Activated naive CD4-positive, alpha-beta T cell treated with anti-CD3 and anti-CD28 coated beads for 36 hours (primary cell): Measurements from ENCODE around the gene CREG1. TPM values are rescaled to one million over a fixed set of nuclear protein-coding genes. Genes with fewer than 3 reads are reported as not detected.
"Not testable (repeated sequence)": the region's sequence is repeated elsewhere in the genome, so short reads cannot be mapped to it uniquely, and the experiment has no call there.

Experiments
- CTCF ChIA-PET: fragments of 350-600 bp; sonication (Branson Sonifier 250); formaldehyde crosslinking; loops from one replicate; lab custom pipeline; 2021; ENCODE audit warnings: antibody characterized with exemption; lab: Charles Lee
- DNase-seq: peaks from one replicate; pipeline ENCODE4 v3.0.0-alpha.2; 2020
- H3K27ac Mint-ChIP-seq: one replicate; pipeline ENCODE4 v1.8.0; 2021; ENCODE audit warnings: mild to moderate bottlenecking, mixed read lengths
- H3K27me3 Mint-ChIP-seq: one replicate; pipeline ENCODE4 v1.8.0; 2021; ENCODE audit warnings: low read depth, mixed read lengths
- H3K36me3 Mint-ChIP-seq: one replicate; pipeline ENCODE4 v1.8.0; 2021; ENCODE audit warnings: low read depth, mixed read lengths
- H3K4me1 Mint-ChIP-seq: one replicate; pipeline ENCODE4 v1.8.0; 2021; ENCODE audit warnings: low read depth, mixed read lengths
- H3K4me3 Mint-ChIP-seq: one replicate; pipeline ENCODE4 v1.8.0; 2021; ENCODE audit warnings: mild to moderate bottlenecking, moderate library complexity, mixed read lengths
- H3K9me3 Mint-ChIP-seq: one replicate; pipeline ENCODE4 v1.8.0; 2021; ENCODE audit warnings: mixed read lengths
- intact Hi-C: fragments of 100-400 bp; cut with micrococcal nuclease; formaldehyde crosslinking; loops from one replicate; pipeline ENCODE4 v1.15.1; 2023
- total RNA-seq, 2 experiments: library from RNA; stranded (reverse); gene quantifications; one replicate each; pipeline ENCODE4 v1.2.3, GENCODE V29; 2021

Gene CREG1
- total RNA-seq, 2 experiments from 2014 or later, result 9.6 to 10.7 TPM

DNA sequence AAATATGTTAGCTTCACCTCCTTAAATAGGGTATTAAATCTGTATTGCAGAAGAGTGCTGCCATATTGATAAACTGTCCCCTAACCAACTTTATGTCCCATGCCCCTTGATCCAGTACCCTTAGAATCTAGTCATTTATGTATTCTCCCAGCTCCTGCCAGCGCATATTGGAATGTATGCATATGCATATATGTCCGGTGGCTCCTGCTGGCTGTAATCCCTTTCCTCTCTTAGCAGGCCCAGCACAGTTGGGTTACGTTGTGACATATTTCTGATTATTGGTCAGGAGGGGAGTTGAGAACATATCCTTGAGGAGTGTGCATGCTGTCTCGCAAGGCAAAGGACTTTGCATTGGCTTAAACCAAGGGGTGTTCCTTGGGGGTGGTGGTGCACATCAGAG is 29.2 kb upstream of the CREG1 start:
- intact Hi-C loops, result no loop called here
- no peak overlapping the region for H3K27ac Mint-ChIP-seq
- no peak for DNase-seq
- no peaks in the 10 kb centered on the region for H3K27me3 Mint-ChIP-seq
- H3K4me1 Mint-ChIP-seq, result no peaks in the 10 kb centered on the region
- CTCF ChIA-PET, result interaction anchor here (1.1 kb wide), 1 partner anchor 92 kb away, joined by 3 read pairs; no protein-coding TSS in a partner anchor
- no peaks in the 10 kb centered on the region for H3K9me3 Mint-ChIP-seq
- H3K36me3 Mint-ChIP-seq, result no peaks in the 10 kb centered on the region
- H3K4me3 Mint-ChIP-seq, result no peak overlapping the region

DNA sequence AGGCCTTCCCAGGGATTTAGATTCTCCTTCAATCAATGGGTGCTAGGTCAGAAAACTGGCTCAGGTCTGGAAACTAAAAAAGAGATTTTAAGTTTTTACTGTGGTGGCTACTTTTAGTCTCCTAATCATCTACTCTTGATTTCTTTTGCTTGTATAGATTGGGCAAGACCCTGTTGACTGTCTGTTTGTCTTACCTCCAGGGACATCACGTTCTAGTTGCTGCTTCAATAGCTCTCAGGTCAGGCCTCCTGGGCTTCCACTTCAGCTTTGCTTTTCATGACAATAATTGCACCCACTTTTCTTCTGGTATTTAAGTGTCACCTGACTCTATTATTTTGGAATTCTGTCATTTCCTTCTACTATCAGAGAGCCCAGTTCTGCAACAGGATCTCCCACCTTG is 28.5 kb upstream of the CREG1 start:
- no peak for DNase-seq
- CTCF ChIA-PET, result interaction anchor here (1.1 kb wide), 1 partner anchor 93 kb away, joined by 3 read pairs; no protein-coding TSS in a partner anchor
- intact Hi-C loops, result no loop called here

DNA sequence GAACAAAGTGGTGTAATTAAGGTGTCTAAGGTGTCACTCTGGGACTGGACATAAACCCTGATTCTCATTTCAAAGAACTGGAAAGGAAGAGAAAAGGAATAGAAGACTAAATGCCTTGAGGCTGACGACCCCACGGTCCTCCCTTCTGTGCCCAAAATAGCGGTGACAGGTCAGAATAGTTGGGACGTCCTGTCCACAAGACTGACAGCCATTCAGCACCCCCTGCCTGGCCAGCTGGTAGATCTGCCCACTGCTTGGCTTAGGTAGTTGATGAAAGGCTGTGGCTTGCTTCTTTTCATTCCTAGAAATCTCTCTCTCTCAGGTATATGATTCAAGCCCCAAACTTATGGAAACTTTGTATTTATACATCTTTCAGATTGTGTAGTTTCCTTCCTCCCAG is 26.4 kb upstream of the CREG1 start:
- no peaks in the 10 kb centered on the region for H3K36me3 Mint-ChIP-seq
- peaks cover 2% of the 10 kb centered on the region for H3K27me3 Mint-ChIP-seq
- no peak overlapping the region for H3K4me3 Mint-ChIP-seq
- H3K9me3 Mint-ChIP-seq, result no peaks in the 10 kb centered on the region
- CTCF ChIA-PET, result interaction anchor here (0.7 to 1.8 kb wide), 2 partner anchors 25 to 188 kb away, joined by 4 to 7 read pairs; no protein-coding TSS in a partner anchor
- intact Hi-C loops, result no loop called here
- no peaks in the 10 kb centered on the region for H3K4me1 Mint-ChIP-seq
- DNase-seq, result no peak
- H3K27ac Mint-ChIP-seq, result no peak overlapping the region

More for the DNA sequence above, 28.5 kb upstream of the CREG1 start:
- no peaks in the 10 kb centered on the region for H3K4me1 Mint-ChIP-seq
- no peak overlapping the region for H3K27ac Mint-ChIP-seq
- no peaks in the 10 kb centered on the region for H3K27me3 Mint-ChIP-seq
- no peak overlapping the region for H3K4me3 Mint-ChIP-seq
- H3K36me3 Mint-ChIP-seq, result no peaks in the 10 kb centered on the region
- no peaks in the 10 kb centered on the region for H3K9me3 Mint-ChIP-seq

DNA sequence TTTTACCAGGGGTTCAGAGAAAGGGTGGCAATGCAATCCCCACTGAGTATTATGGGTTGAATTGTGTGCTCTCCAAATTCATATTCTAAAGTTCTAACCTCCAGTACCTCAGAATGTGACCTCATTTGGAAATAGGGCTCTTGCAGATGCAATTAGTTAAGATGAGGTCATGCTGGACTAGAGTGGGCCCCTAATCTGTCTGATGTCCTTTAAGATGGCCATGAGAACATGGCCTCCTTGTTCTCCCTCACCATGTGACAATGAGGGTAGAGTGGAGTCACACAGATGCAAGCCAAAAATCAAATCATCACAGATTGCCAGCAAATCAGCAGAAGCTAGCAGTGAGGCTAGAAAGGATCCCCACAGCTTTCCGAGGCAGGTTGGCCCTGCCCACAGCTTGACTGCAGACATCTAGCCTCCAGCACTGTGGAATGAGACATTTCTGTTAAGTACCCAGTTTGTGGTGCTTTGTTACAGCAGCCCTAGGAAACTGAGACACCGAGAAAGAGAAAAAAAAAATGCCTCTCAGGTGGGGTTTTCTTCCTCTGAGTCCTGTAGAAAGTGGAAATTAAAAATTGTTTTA is 25.5 kb upstream of the CREG1 start:
- Mint-ChIP-seq H3K27me3 (peaks cover 2% of the 10 kb centered on the region), H3K4me1 (no peaks in the 10 kb centered on the region), H3K9me3 (no peaks in the 10 kb centered on the region), H3K27ac (no peak overlapping the region), H3K4me3 (no peak overlapping the region), H3K36me3 (no peaks in the 10 kb centered on the region)
- CTCF ChIA-PET, result interaction anchor here (0.7 to 1.8 kb wide), 2 partner anchors 24 to 187 kb away, joined by 4 to 7 read pairs; no protein-coding TSS in a partner anchor
- intact Hi-C loops, result no loop called here
- no peak for DNase-seq

DNA sequence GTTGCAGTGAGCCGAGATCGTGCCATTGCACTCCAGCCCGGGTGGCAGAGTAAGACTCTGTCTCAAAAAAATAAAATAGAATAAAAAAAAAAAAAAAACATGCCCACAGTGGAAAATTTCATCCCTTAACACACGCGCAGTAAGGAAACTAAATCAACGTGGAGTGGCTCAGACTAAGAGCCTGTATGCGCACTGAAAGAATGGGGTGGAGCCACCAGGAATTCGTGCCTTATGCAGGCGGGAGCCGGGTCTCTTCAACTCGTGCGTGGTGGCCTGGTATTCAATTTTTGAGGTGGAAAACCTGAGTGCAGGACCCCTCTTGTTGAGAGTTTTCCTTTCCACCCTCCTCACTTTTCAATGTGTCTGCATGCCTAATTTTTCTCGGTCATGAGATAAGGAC is 22.1 kb upstream of the CREG1 start:
- H3K4me3 Mint-ChIP-seq, result no peak overlapping the region
- intact Hi-C loops, result no loop called here
- DNase-seq, result no peak
- peaks cover under 1% of the 10 kb centered on the region for H3K9me3 Mint-ChIP-seq
- CTCF ChIA-PET, result no interaction called here
- peaks cover 2% of the 10 kb centered on the region for H3K27me3 Mint-ChIP-seq
- no peaks in the 10 kb centered on the region for H3K4me1 Mint-ChIP-seq
- H3K27ac Mint-ChIP-seq, result no peak overlapping the region
- H3K36me3 Mint-ChIP-seq, result no peaks in the 10 kb centered on the region

DNA sequence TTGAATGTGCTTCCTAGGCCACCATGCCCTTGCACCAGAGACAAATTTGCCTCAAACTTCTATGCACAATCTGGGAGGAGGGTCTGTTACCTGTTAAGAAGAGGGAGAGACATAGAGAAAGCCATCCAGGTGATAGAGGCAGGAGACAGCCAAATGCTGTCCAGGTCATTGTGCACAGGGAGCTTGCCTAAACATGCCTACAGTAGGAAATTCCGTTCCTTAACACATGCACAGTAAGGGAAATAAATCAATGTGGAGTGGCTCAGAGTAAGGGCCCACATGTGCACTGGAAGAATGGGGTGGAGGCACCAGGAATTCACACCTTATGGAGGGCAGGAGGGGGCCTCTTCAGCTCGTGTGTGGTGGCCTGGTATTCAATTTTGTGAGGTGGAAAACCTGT is 19.5 kb upstream of the CREG1 start:
- Mint-ChIP-seq H3K9me3 (peaks cover 2% of the 10 kb centered on the region), H3K4me1 (no peaks in the 10 kb centered on the region), H3K27me3 (peaks cover 2% of the 10 kb centered on the region), H3K27ac (no peak overlapping the region), H3K36me3 (no peaks in the 10 kb centered on the region), H3K4me3 (no peak overlapping the region)
- no peak for DNase-seq
- CTCF ChIA-PET, result no interaction called here
- intact Hi-C loops, result no loop called here

DNA sequence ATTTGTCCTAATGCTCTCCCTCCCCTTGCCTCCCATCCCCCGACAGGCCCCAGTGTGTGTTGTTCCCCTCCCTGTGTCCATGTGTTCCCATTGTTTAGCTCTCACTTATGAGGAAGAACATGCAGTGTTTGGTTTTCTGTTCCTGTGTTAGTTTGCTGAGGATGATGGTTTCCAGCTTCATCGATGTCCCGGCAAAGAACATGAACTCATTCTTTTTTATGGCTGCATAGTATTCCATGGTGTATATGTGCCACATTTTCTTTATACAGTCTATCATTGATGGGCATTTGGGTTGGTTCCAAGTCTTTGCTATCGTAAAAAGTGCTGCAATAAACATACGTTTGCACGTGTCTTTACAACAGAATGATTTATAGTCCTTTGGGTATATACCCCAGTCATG is 17.1 kb upstream of the CREG1 start:
- CTCF ChIA-PET, H3K4me3 Mint-ChIP-seq, DNase-seq, H3K4me1 Mint-ChIP-seq, H3K9me3 Mint-ChIP-seq, H3K36me3 Mint-ChIP-seq, intact Hi-C loops, H3K27ac Mint-ChIP-seq, H3K27me3 Mint-ChIP-seq: not testable (repeated sequence)

DNA sequence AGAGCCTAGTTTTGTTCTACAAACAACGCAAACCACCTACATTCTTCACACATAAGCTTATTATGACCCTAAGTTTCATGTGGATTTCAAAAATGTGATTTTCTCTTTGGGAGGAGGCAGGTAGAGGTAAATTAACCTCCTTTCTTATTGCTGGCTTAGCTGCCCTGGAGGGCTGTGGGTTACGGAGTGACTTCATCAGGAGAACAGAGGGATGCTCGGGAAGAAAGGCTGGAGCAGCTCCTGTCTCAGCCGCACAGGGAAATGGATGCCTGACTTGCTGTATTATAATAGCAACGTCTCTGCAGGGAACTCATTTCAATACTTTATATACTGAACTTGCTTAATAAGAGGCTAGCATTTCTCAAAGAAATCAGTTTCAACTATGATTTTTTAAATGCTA is 14.1 kb upstream of the CREG1 start:
- intact Hi-C loops, result no loop called here
- peaks cover 2% of the 10 kb centered on the region for H3K9me3 Mint-ChIP-seq
- CTCF ChIA-PET, result no interaction called here
- no peaks in the 10 kb centered on the region for H3K4me1 Mint-ChIP-seq
- no peaks in the 10 kb centered on the region for H3K36me3 Mint-ChIP-seq
- DNase-seq, result no peak
- H3K27me3 Mint-ChIP-seq, result no peaks in the 10 kb centered on the region
- no peak overlapping the region for H3K27ac Mint-ChIP-seq
- no peak overlapping the region for H3K4me3 Mint-ChIP-seq

DNA sequence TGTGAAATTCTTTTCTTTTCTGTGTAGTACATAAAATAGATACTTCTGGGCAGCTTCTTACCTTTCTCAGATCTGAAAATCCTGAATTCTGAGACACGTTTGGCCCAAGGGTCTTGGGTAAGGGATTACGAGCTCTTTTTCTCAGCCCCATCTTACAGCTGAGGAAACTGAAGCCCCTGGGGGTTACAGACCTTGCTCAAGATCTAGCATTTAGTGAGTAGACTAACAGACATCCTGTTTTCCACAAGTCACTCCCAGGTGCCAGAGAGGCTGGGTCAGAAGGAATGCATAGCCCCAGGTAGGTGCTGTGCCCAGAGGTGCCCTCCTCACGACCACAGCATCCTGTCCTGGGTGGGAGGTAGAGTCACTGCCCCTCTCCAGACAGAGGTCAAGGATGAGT is 13.2 kb upstream of the CREG1 start:
- no peak overlapping the region for H3K4me3 Mint-ChIP-seq
- DNase-seq, result no peak
- intact Hi-C loops, result no loop called here
- CTCF ChIA-PET, result interaction anchor here (3.9 kb wide), 1 partner anchor 11 kb away, joined by 23 read pairs; no protein-coding TSS in a partner anchor
- no peak overlapping the region for H3K27ac Mint-ChIP-seq
- H3K27me3 Mint-ChIP-seq, result no peaks in the 10 kb centered on the region
- H3K9me3 Mint-ChIP-seq, result peaks cover 2% of the 10 kb centered on the region
- H3K36me3 Mint-ChIP-seq, result no peaks in the 10 kb centered on the region
- H3K4me1 Mint-ChIP-seq, result no peaks in the 10 kb centered on the region

DNA sequence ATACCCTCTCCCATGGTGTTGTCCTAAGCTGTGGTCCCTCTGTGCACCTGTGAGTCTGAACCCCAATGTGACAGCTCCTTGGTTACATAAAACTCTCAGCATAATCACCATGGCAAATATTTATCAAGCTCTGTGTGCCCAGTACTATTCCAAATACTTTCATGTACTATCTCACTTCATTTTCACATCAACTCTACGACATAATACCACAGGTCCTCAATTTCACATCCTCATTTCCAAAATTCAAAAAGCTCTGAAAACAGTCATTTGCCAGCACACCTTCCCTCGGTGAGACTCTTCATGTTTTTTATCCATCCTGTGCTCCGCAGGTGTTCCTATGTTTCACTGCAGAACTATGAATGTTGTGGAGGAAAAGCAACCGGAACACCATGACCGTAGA is 12.4 kb upstream of the CREG1 start:
- DNase-seq, result no peak
- CTCF ChIA-PET, result interaction anchor here (0.8 to 3.9 kb wide), 4 partner anchors 10 to 122 kb away, joined by 3 to 23 read pairs (median 5); partner anchors contain the start of gene CREG1
- Mint-ChIP-seq H3K27ac (no peak overlapping the region), H3K27me3 (no peaks in the 10 kb centered on the region), H3K9me3 (peaks cover 2% of the 10 kb centered on the region), H3K4me3 (no peak overlapping the region), H3K4me1 (no peaks in the 10 kb centered on the region), H3K36me3 (no peaks in the 10 kb centered on the region)
- intact Hi-C loops, result no loop called here

DNA sequence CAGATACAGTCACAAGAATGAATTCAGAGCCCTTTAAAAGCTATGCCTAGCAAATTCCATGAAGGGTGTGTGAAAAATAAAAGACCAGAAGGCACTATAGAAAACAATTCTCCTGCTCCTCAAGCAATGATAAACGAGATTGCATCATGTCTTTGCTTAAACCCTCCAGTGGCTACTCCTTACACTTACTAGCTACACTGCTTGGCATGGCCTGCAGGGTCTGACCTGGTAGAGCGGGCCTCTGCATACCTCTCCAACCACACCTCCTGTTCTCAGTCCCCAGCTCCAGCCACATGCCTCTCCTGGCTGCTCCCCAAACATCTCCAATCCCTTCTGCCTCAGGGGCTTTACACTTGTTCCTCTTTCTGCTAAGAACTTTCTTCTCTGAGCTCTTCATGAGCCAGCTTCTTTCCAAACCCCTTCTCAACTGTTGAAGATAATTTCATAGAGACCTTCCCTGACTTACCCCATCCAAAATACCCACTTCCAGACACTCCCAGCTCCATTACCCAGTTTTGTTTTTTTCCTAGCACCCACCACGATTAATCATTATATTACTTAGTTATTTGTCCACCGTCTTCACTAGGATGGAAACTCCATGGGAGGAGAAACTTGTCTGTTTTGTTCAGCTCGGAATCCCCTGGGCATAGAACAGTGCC is 11.2 kb upstream of the CREG1 start:
- CTCF ChIA-PET, result interaction anchor here (0.8 to 3.9 kb wide), 6 partner anchors 9 to 123 kb away, joined by 3 to 23 read pairs (median 4); partner anchors contain the start of gene CREG1
- no peaks in the 10 kb centered on the region for H3K27me3 Mint-ChIP-seq
- H3K4me3 Mint-ChIP-seq, result no peak overlapping the region
- no peaks in the 10 kb centered on the region for H3K36me3 Mint-ChIP-seq
- intact Hi-C loops, result no loop called here
- no peaks in the 10 kb centered on the region for H3K4me1 Mint-ChIP-seq
- H3K9me3 Mint-ChIP-seq, result no peaks in the 10 kb centered on the region
- no peak overlapping the region for H3K27ac Mint-ChIP-seq
- no peak for DNase-seq

DNA sequence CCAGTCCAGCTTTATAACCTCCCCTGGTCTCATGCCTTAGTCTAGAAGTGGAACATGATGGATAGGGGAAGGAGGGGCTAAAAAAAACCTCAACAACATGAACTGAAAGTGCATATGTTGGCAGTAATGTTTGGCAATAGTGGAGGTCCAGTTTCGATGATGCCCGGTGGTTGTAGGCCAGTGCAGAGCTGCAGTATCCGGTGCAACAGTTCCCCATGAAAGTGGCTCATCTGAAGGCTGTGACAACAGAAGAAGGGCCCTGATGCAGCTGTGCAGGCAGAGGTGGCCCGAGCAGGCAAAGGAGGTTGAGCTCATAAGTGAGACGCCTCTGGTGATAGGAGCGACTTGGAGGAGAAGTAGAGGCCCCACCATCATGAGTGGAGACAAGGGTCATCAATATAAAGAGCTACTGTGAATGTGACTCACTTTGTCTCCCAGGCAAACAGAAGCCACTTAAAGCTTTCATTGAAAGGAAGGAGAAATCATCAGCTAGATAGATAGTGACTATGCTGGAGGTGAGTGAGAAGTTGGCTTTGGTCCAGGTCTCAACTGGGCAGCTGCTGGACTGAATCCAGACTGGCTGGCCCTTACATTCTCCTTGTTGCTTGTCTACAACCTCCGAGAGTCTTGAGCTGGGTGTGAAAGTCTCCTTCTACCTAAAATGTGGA is 10.2 kb upstream of the CREG1 start:
- no peak for DNase-seq
- Mint-ChIP-seq H3K27me3 (no peaks in the 10 kb centered on the region), H3K4me3 (no peak overlapping the region), H3K4me1 (no peaks in the 10 kb centered on the region), H3K27ac (no peak overlapping the region), H3K9me3 (no peaks in the 10 kb centered on the region), H3K36me3 (no peaks in the 10 kb centered on the region)
- CTCF ChIA-PET, result interaction anchor here (1.3 to 3.9 kb wide), 2 partner anchors 8 to 74 kb away, joined by 3 to 23 read pairs; no protein-coding TSS in a partner anchor
- intact Hi-C loops, result no loop called here
